Neural cell (in vitro differentiated cells): ENCODE results near the gene ALOX12B.

Source experiments
- SMC3 ChIP-seq: fragments of 450-650 bp; conservative IDR thresholded peaks from 2 replicates; pipeline ENCODE4 v1.6.1; 2014; ENCODE audit warnings: antibody characterized with exemption, mild to moderate bottlenecking, moderate library complexity; ENCODE audit not compliant: poor library complexity
- TF ChIP-seq, protein P1 (sequence below): fragments of 450-650 bp; IDR thresholded peaks from 2 replicates; pipeline ENCODE4 v1.5.1; 2014; ENCODE audit warnings: antibody characterized with exemption, mild to moderate bottlenecking, moderate library complexity; ENCODE audit not compliant: poor library complexity, severe bottlenecking

DNA sequence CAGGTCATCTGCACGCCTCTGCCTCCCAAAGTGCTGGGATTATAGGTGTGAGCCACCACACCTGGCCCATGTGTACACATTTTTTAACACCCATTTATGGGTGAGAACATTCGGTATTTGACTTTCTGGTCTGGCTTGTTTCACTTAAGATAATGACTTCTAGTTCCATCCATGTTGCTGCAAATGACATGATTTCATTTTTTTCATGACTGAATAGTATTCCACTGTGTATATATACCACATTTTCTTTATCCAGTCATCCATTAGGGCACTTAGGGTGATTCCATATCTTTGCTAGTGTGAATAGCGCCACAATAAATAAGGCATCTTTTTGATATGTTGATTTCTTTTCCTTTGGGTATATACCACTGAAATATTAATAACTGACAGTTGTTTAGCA lies 5.6 kb downstream of the ALOX12B start:
- TF ChIP-seq, protein P1, sequence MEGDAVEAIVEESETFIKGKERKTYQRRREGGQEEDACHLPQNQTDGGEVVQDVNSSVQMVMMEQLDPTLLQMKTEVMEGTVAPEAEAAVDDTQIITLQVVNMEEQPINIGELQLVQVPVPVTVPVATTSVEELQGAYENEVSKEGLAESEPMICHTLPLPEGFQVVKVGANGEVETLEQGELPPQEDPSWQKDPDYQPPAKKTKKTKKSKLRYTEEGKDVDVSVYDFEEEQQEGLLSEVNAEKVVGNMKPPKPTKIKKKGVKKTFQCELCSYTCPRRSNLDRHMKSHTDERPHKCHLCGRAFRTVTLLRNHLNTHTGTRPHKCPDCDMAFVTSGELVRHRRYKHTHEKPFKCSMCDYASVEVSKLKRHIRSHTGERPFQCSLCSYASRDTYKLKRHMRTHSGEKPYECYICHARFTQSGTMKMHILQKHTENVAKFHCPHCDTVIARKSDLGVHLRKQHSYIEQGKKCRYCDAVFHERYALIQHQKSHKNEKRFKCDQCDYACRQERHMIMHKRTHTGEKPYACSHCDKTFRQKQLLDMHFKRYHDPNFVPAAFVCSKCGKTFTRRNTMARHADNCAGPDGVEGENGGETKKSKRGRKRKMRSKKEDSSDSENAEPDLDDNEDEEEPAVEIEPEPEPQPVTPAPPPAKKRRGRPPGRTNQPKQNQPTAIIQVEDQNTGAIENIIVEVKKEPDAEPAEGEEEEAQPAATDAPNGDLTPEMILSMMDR = no peak
- no peak for TF ChIP-seq SMC3
